B cell (primary cell): Measurements from ENCODE around the gene CCL13.

Source experiments
- CTCF ChIP-seq: fragments of 200-600 bp; IDR thresholded peaks from one replicate; pipeline ENCODE4 v1.8.0; 2022; ENCODE audit warnings: antibody characterized with exemption, mild to moderate bottlenecking
- EZH2 ChIP-seq: IDR thresholded peaks from 2 replicates; pipeline ENCODE4 v1.6.1; 2012; ENCODE audit warnings: borderline replicate concordance, low read depth, mild to moderate bottlenecking, moderate library complexity, low read length; ENCODE audit not compliant: insufficient read depth, poor library complexity, severe bottlenecking

GRCh38 chr17:34347063-34347462, 9.2 kb upstream of the CCL13 start:
- TF ChIP-seq CTCF, result no peak
- no peak for TF ChIP-seq EZH2
